Renal cortex interstitium (tissue), 11 donors: ENCODE data around the gene FOXF2. TPM values are rescaled to one million over a fixed set of nuclear protein-coding genes. Genes with fewer than 3 reads are reported as not detected.

ENCODE experiments used
- DNase-seq, 11 donors: peaks; one replicate each; pipeline ENCODE4 v3.0.0-alpha.2; 2013; ENCODE audit warnings: low read depth in 9 of 11, low spot score in 4 of 11; ENCODE audit errors: extremely low read depth in 1 of 11
- polyA plus RNA-seq, 3 donors: library from polyadenylated mRNA; unstranded; fragments of 120-200 nt; gene quantifications; one replicate each; pipeline ENCODE4 v1.2.1, GENCODE V29; 2013; ENCODE audit not compliant: insufficient read length in 3 of 3

FOXF2 gene
- polyA plus RNA-seq, 3 donors = 0.12 to 0.24 (median 0.14) TPM

GRCh38 chr6:1387876-1388629 lies 1.3 kb upstream of the FOXF2 start:
- no peak for DNase-seq

GRCh38 chr6:1388630-1389368 lies 577 bp upstream of the FOXF2 start:
- DNase-seq = no peak

GRCh38 chr6:1390133-1390945 lies 963 bp downstream of the FOXF2 start:
- no peak for DNase-seq

- no peak for DNase-seq
These were observed 1.8 kb downstream of the FOXF2 start for GRCh38 chr6:1390946-1391799.

GRCh38 chr6:1391800-1392309 lies 2.5 kb downstream of the FOXF2 start:
- DNase-seq = no peak

- DNase-seq = no peak
These were observed 3.7 kb downstream of the FOXF2 start for GRCh38 chr6:1392813-1393640.

- no peak for DNase-seq
These were observed 4.4 kb downstream of the FOXF2 start for GRCh38 chr6:1393641-1394283.

- DNase-seq = no peak
These were observed 5.4 kb downstream of the FOXF2 start for GRCh38 chr6:1394514-1395463.

GRCh38 chr6:1395506-1395905 lies 6.1 kb downstream of the FOXF2 start:
- no peak for DNase-seq

GRCh38 chr6:1395941-1396908 lies 6.8 kb downstream of the FOXF2 start:
- no peak for DNase-seq

GRCh38 chr6:1396952-1397868 lies 7.8 kb downstream of the FOXF2 start:
- DNase-seq = peak in 9 of 11 donors; percentile 56 to 75 (median 65)

GRCh38 chr6:1399085-1399780 lies 9.9 kb downstream of the FOXF2 start:
- DNase-seq = no peak

GRCh38 chr6:1400126-1400850 lies 10.9 kb downstream of the FOXF2 start:
- no peak for DNase-seq
